ENCODE measurements around the gene EXTL1.

DNA sequence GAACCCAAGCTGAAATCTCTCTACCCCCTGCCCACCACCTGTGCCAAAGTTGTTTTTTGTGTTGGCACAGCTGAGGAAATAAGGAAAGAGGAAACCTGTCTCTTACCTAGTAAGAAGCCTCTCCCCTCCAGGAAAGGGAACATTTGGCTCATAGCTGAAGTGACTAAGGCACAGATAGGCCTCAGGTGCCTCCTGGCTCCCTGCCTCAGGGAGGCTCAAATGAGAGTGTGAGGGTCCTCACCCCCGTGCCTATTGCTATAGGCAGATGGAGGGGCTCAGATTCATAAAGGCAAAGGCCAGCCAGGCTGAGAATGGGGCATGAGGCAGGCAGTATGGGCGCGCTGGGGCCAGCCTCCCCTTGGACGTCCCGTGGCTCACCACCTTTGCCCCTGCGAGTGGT lies 16.9 kb downstream of the EXTL1 start:
- no peak for TF ChIP-seq POLR2A (IDR thresholded peaks at IDR 0.05)
- no peak for TF ChIP-seq CTCF (IDR thresholded peaks at IDR 0.05)

Measured in breast epithelium (tissue), 3 donors.